Mesendoderm (in vitro differentiated cells): ENCODE data around the gene LHX5.

Source experiments
- DNase-seq: peaks from one replicate; pipeline ENCODE4 v3.0.0; 2013
- H2AK5ac ChIP-seq: 2 replicates; pipeline ENCODE4 v1.6.1; 2013; ENCODE audit warnings: low read length, inconsistent platforms
- H2BK120ac ChIP-seq: 2 replicates; pipeline ENCODE4 v1.6.1; 2013; ENCODE audit warnings: low read depth, mild to moderate bottlenecking, low read length, moderate library complexity, mixed read lengths
- H2BK15ac ChIP-seq: replicated peaks from 2 replicates; pipeline ENCODE4 v1.6.1; 2013; ENCODE audit warnings: low read depth, mild to moderate bottlenecking, moderate library complexity
- H2BK5ac ChIP-seq: 2 replicates; pipeline ENCODE4 v1.6.1; 2013; ENCODE audit warnings: low read length, inconsistent platforms
- H3K18ac ChIP-seq: 2 replicates; pipeline ENCODE4 v1.6.1; 2013; ENCODE audit warnings: mild to moderate bottlenecking, low read length, mixed read lengths
- H3K23ac ChIP-seq: one replicate; pipeline ENCODE4 v1.6.1; 2013; ENCODE audit warnings: low read length
- H3K27ac ChIP-seq: 2 replicates; pipeline ENCODE4 v1.5.1; 2013; ENCODE audit warnings: low read depth, mild to moderate bottlenecking, inconsistent platforms, low read length, moderate library complexity
- H3K27me3 ChIP-seq: 2 replicates; pipeline ENCODE4 v1.6.1; 2013; ENCODE audit warnings: low read length, control low read depth, mild to moderate bottlenecking, inconsistent platforms; ENCODE audit not compliant: insufficient read depth, poor library complexity
- H3K36me3 ChIP-seq: 2 replicates; pipeline ENCODE4 v1.6.1; 2013; ENCODE audit warnings: low read length, inconsistent platforms; ENCODE audit not compliant: control insufficient read depth, insufficient read depth
- H3K4ac ChIP-seq: one replicate; pipeline ENCODE4 v1.6.1; 2013; ENCODE audit warnings: low read depth, mild to moderate bottlenecking, low read length, moderate library complexity
- H3K4me1 ChIP-seq: 2 replicates; pipeline ENCODE4 v1.6.1; 2013; ENCODE audit warnings: low read depth, low read length, inconsistent platforms; ENCODE audit not compliant: control insufficient read depth
- H3K4me2 ChIP-seq: 2 replicates; pipeline ENCODE4 v1.6.1; 2013; ENCODE audit warnings: low read length
- H3K4me3 ChIP-seq: 2 replicates; pipeline ENCODE4 v1.5.1; 2013; ENCODE audit warnings: mild to moderate bottlenecking, low read length
- H3K56ac ChIP-seq: one replicate; pipeline ENCODE4 v1.6.1; 2013; ENCODE audit warnings: low read length
- H3K79me1 ChIP-seq: 2 replicates; pipeline ENCODE4 v1.6.1; 2013; ENCODE audit warnings: low read length, inconsistent platforms
- H3K79me2 ChIP-seq: 2 replicates; pipeline ENCODE4 v1.6.1; 2013; ENCODE audit warnings: mild to moderate bottlenecking, low read length; ENCODE audit not compliant: control insufficient read depth, insufficient read depth
- H3K9ac ChIP-seq: 2 replicates; pipeline ENCODE4 v1.6.1; 2013; ENCODE audit warnings: low read length, inconsistent platforms
- H4K5ac ChIP-seq: one replicate; pipeline ENCODE4 v1.6.1; 2013; ENCODE audit warnings: low read length
- H4K8ac ChIP-seq: one replicate; pipeline ENCODE4 v1.6.1; 2013; ENCODE audit warnings: low read depth, mild to moderate bottlenecking, control low read depth, low read length, moderate library complexity
- WGBS: extraction: QIAGEN DNeasy Blood & Tissue Kit; methylation state at CpG from one replicate; pipeline ENCODE4 v1.1.7; 2013; ENCODE audit warnings: low lambda C conversion rate, missing lambda C conversion rate; ENCODE audit not compliant: insufficient coverage; ENCODE audit errors: extremely low coverage; 5-methylcytosine and 5-hydroxymethylcytosine counted together

The LHX5 gene

GRCh38 chr12:113464852-113465719 is 6.6 kb downstream of the LHX5 start:
- no peak overlapping the region for H3K56ac ChIP-seq
- H3K27me3 ChIP-seq = peaks cover 72% of the 10 kb centered on the region
- no peak overlapping the region for H3K4me3 ChIP-seq
- H3K4me2 ChIP-seq = no peak overlapping the region
- H2BK15ac ChIP-seq = no peak overlapping the region
- no peaks in the 10 kb centered on the region for H3K79me2 ChIP-seq
- no peak overlapping the region for H4K5ac ChIP-seq
- H3K4me1 ChIP-seq = no peaks in the 10 kb centered on the region
- no CpG with 5 or more reads among the region's 64 CpGs for WGBS
- H2BK5ac ChIP-seq = no peak overlapping the region
- no peaks in the 10 kb centered on the region for H3K36me3 ChIP-seq
- no peak overlapping the region for H3K4ac ChIP-seq
- DNase-seq = no peak
- no peak overlapping the region for H3K18ac ChIP-seq
- no peaks in the 10 kb centered on the region for H3K79me1 ChIP-seq
- H4K8ac ChIP-seq = no peak overlapping the region
- H3K23ac ChIP-seq = no peak overlapping the region
- no peak overlapping the region for H2AK5ac ChIP-seq
- no peak overlapping the region for H2BK120ac ChIP-seq
- H3K9ac ChIP-seq = no peak overlapping the region
- no peak overlapping the region for H3K27ac ChIP-seq

GRCh38 chr12:113464452-113464775 is 7.3 kb downstream of the LHX5 start:
- H3K56ac ChIP-seq = no peak overlapping the region
- H3K79me2 ChIP-seq = no peaks in the 10 kb centered on the region
- H4K8ac ChIP-seq = no peak overlapping the region
- no peak overlapping the region for H3K27ac ChIP-seq
- H3K4me2 ChIP-seq = no peak overlapping the region
- peaks cover 66% of the 10 kb centered on the region for H3K27me3 ChIP-seq
- DNase-seq = no peak
- WGBS = no CpG with 5 or more reads among the region's 16 CpGs
- H2BK120ac ChIP-seq = no peak overlapping the region
- no peak overlapping the region for H4K5ac ChIP-seq
- no peak overlapping the region for H3K4ac ChIP-seq
- H3K79me1 ChIP-seq = no peaks in the 10 kb centered on the region
- no peak overlapping the region for H3K9ac ChIP-seq
- H3K23ac ChIP-seq = peak overlapping the region; percentile 17
- H3K36me3 ChIP-seq = no peaks in the 10 kb centered on the region
- H3K4me1 ChIP-seq = no peaks in the 10 kb centered on the region
- no peak overlapping the region for H3K18ac ChIP-seq
- no peak overlapping the region for H2BK15ac ChIP-seq
- H3K4me3 ChIP-seq = no peak overlapping the region
- no peak overlapping the region for H2AK5ac ChIP-seq
- no peak overlapping the region for H2BK5ac ChIP-seq

DNA sequence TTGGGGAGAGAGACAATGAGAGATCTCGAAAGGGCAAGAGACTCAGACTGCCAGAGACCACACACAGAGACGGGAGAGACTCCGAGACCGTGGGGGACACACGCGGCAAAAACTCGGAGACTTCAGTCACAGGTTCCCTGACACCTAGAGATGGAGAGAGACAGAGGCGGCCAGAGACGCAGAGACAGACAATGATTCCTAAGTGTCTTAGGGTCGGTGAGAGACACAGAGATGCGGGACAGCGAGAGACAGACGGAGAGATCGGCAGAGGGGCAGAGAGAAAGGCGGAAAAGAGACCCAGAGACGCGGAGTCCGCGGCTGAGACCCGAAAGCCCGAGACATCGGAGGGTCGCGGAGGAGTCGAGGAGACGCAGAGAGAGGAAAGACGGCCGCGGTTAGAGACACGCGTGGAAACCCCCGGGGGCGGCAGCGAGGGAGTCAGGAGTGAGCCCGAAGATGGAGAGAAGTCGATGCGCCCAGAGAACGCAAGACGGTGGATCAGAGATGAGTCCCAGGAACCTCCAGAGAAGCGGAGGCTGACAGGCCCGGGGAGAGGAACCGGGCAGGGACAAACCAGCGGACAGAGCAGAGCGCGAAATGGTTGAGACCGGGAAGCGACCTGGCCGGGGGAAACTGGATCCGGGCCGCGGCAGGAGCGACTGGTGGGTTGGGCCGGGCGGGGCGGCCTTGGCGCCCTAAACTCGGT is 7.8 kb downstream of the LHX5 start:
- Histone ChIP-seq H3K4me1 (no peaks in the 10 kb centered on the region), H2BK15ac (no peak overlapping the region), H4K5ac (no peak overlapping the region), H3K36me3 (no peaks in the 10 kb centered on the region), H3K4me2 (no peak overlapping the region), H3K56ac (no peak overlapping the region), H3K79me2 (no peaks in the 10 kb centered on the region), H2BK120ac (no peak overlapping the region), H3K9ac (no peak overlapping the region), H4K8ac (no peak overlapping the region), H3K4ac (no peak overlapping the region), H2AK5ac (no peak overlapping the region), H3K79me1 (no peaks in the 10 kb centered on the region), H2BK5ac (no peak overlapping the region), H3K4me3 (no peak overlapping the region), H3K27me3 (peaks cover 61% of the 10 kb centered on the region), H3K18ac (no peak overlapping the region), H3K23ac (peak overlapping the region; percentile 17), H3K27ac (no peak overlapping the region)
- no peak for DNase-seq
- no CpG with 5 or more reads among the region's 57 CpGs for WGBS

GRCh38 chr12:113462998-113463745 is 8.5 kb downstream of the LHX5 start:
- Histone ChIP-seq H3K4me1 (no peaks in the 10 kb centered on the region), H3K79me1 (no peaks in the 10 kb centered on the region), H4K5ac (no peak overlapping the region), H3K4me3 (no peak overlapping the region), H4K8ac (no peak overlapping the region), H3K4ac (no peak overlapping the region), H2BK120ac (no peak overlapping the region), H3K79me2 (no peaks in the 10 kb centered on the region), H2AK5ac (no peak overlapping the region), H3K23ac (no peak overlapping the region), H2BK5ac (no peak overlapping the region), H3K27me3 (peaks cover 53% of the 10 kb centered on the region), H3K18ac (no peak overlapping the region), H2BK15ac (no peak overlapping the region), H3K27ac (no peak overlapping the region), H3K36me3 (no peaks in the 10 kb centered on the region), H3K4me2 (peak overlapping the region; percentile 5), H3K9ac (no peak overlapping the region), H3K56ac (peak overlapping the region; percentile 37)
- DNase-seq = no peak
- WGBS = no CpG with 5 or more reads among the region's 91 CpGs

- Histone ChIP-seq H3K18ac (no peak overlapping the region), H3K4me2 (no peak overlapping the region), H3K79me1 (no peaks in the 10 kb centered on the region), H3K4me3 (no peak overlapping the region), H4K5ac (no peak overlapping the region), H2BK5ac (no peak overlapping the region), H3K23ac (no peak overlapping the region), H2BK15ac (no peak overlapping the region), H3K36me3 (no peaks in the 10 kb centered on the region), H2BK120ac (no peak overlapping the region), H2AK5ac (no peak overlapping the region), H3K27ac (no peak overlapping the region), H3K27me3 (peaks cover 44% of the 10 kb centered on the region), H3K4ac (no peak overlapping the region), H3K56ac (no peak overlapping the region), H3K79me2 (no peaks in the 10 kb centered on the region), H3K9ac (no peak overlapping the region), H3K4me1 (no peaks in the 10 kb centered on the region), H4K8ac (no peak overlapping the region)
- no CpG with 5 or more reads among the region's 25 CpGs for WGBS
- DNase-seq = peak; percentile 82
These were observed 9.4 kb downstream of the LHX5 start for GRCh38 chr12:113462117-113462774.
